Measurements from ENCODE around the gene TMEM106C.

TMEM106C gene

GRCh38 chr12:47991106-47992061 is 28.0 kb downstream of the TMEM106C start:
- no peak for TF ChIP-seq CTCF (IDR thresholded peaks at IDR 0.05)
- Histone ChIP-seq H3K4me3 (ENCODE audit: low read depth, low read length) (no peak overlapping the region), H3K4me1 (peaks cover 12% of the 10 kb centered on the region), H3K79me2 (no peaks in the 10 kb centered on the region), H3K9ac (no peak overlapping the region), H3K4me2 (ENCODE audit: low read length) (no peak overlapping the region), H3K27me3 (ENCODE audit: control insufficient read depth, insufficient read depth, low read length) (no peaks in the 10 kb centered on the region), H3K36me3 (ENCODE audit: control insufficient read depth, insufficient read depth, low read length) (no peaks in the 10 kb centered on the region), H3K27ac (no peak overlapping the region), H2AFZ (no peak overlapping the region), H3K9me3 (ENCODE audit: control insufficient read depth, low read length) (no peaks in the 10 kb centered on the region)

DNA sequence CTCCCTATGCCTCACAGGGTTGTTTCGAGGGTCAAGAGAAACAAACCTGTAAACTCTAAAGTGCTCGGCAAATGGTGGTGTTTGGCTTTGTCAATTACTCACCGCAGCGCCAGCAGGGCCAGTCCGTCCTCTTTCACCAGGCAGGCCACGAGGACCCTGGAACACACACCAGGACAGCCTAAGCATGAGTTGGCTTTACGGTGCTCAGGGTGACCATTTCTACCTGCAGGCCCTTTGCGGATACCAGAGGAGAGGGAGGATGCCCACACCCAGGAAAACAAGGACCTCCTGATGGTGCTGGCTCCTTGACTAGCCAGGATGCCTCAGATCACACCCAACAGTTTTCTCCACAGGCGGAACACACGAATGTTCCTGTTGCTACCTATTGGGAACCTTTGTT is 29.4 kb downstream of the TMEM106C start:
- H3K27ac ChIP-seq: no peak overlapping the region
- no peaks in the 10 kb centered on the region for H3K79me2 ChIP-seq
- no peaks in the 10 kb centered on the region for H3K27me3 ChIP-seq (ENCODE audit: control insufficient read depth, insufficient read depth, low read length)
- no peak overlapping the region for H3K4me3 ChIP-seq (ENCODE audit: low read depth, low read length)
- H3K36me3 ChIP-seq (ENCODE audit: control insufficient read depth, insufficient read depth, low read length): no peaks in the 10 kb centered on the region
- no peak overlapping the region for H2AFZ ChIP-seq
- TF ChIP-seq CTCF (IDR thresholded peaks at IDR 0.05): no peak
- no peak overlapping the region for H3K4me2 ChIP-seq (ENCODE audit: low read length)
- no peak overlapping the region for H3K9ac ChIP-seq
- H3K9me3 ChIP-seq (ENCODE audit: control insufficient read depth, low read length): no peaks in the 10 kb centered on the region
- H3K4me1 ChIP-seq: peaks cover 14% of the 10 kb centered on the region

GRCh38 chr12:47993491-47993890 is 30.1 kb downstream of the TMEM106C start:
- TF ChIP-seq CTCF (IDR thresholded peaks at IDR 0.05): no peak
- Histone ChIP-seq H3K27ac (no peak overlapping the region), H3K4me3 (ENCODE audit: low read depth, low read length) (no peak overlapping the region), H3K79me2 (no peaks in the 10 kb centered on the region), H3K9me3 (ENCODE audit: control insufficient read depth, low read length) (no peaks in the 10 kb centered on the region), H3K4me1 (peaks cover 10% of the 10 kb centered on the region), H3K4me2 (ENCODE audit: low read length) (no peak overlapping the region), H3K36me3 (ENCODE audit: control insufficient read depth, insufficient read depth, low read length) (no peaks in the 10 kb centered on the region), H3K9ac (no peak overlapping the region), H3K27me3 (ENCODE audit: control insufficient read depth, insufficient read depth, low read length) (no peaks in the 10 kb centered on the region), H2AFZ (no peak overlapping the region)

GRCh38 chr12:47995981-47996401 is 32.6 kb downstream of the TMEM106C start:
- TF ChIP-seq CTCF (IDR thresholded peaks at IDR 0.05): no peak
- no peak overlapping the region for H3K9ac ChIP-seq
- H3K27me3 ChIP-seq (ENCODE audit: control insufficient read depth, insufficient read depth, low read length): no peaks in the 10 kb centered on the region
- H3K4me1 ChIP-seq: peaks cover 7% of the 10 kb centered on the region
- no peaks in the 10 kb centered on the region for H3K79me2 ChIP-seq
- H2AFZ ChIP-seq: no peak overlapping the region
- H3K36me3 ChIP-seq (ENCODE audit: control insufficient read depth, insufficient read depth, low read length): no peaks in the 10 kb centered on the region
- H3K4me3 ChIP-seq (ENCODE audit: low read depth, low read length): no peak overlapping the region
- no peak overlapping the region for H3K27ac ChIP-seq
- no peaks in the 10 kb centered on the region for H3K9me3 ChIP-seq (ENCODE audit: control insufficient read depth, low read length)
- H3K4me2 ChIP-seq (ENCODE audit: low read length): no peak overlapping the region

Data from parathyroid adenoma (tissue), 2 donors.